Left forelimb (tissue), 1 donor: ENCODE measurements around the gene PROS1.

Experiments used
- DNase-seq: peaks from one replicate; pipeline ENCODE4 v3.0.0-alpha.2; 2018; ENCODE audit warnings: low spot score

Gene PROS1

DNA sequence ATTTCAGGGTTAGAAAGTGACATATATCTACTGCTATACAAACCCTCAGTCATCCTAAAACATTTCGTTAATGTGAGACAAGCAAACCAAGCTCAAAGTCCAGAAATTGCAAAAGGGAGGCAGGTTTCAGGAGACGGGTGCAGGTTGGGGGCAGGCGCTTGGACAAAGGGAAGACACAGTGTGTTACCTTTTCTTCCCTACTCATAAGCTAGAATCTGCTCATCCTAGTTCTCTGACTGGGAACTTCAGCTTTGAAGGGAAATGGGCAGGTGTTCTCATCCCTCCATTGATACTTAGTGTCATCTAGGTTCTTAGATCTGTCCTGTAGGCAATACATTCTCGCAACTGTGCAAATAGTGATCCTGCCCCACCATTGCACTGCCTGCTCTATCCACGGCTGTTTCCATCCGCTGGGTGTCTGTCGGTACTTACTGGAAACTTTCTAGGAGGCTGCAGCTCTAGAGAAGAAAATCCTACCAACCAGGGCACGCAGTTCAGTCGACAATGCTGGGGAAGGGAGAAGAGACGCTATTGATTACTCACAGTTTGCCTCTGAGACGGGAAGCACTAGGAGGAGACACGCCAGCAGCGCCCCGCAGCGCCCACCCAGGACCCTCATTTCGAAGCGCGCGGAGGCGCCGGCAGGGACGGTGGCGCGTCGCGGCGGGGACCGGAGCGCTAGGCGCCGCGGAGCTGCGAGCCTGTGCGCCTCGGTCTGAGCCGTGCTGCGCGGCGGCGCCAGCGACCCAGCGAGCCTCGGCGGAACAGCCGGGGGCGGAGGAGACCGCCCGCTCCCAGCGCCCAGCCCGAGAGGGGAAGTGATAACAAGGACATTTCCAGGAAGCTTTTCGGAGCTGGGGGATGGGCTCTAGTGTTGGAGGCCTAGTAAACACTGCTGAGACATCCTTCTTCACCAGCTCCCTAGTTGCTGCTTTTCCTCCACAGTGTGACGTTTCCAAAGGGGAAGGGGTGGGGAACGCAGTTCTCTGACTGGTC, at the start of gene PROS1:
PROS1 (minus strand) TSS at position 766 of the 996 bp plus-strand sequence; CDS start at position 619, 147 bp downstream.
- DNase-seq, result peak; percentile 86

DNA sequence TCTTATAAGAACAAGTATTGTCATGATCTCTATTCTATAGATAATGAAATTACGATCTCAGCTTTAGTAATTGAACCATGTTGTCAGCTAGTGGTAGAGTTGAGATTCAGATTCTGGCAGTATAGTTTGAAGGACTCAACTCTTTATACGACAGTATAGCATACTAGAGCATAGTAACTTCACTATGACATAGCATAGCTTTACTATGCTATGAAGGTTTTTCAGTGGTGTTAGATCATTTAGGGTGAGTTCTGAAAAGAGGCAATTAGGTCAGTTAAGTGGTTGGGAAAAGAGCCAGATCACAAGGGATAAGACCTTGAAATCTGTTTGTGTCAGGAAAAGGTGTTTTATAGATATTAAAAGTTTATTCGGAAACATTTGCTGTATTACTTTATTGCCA, 46.6 kb upstream of the PROS1 start:
- DNase-seq, result no peak

DNA sequence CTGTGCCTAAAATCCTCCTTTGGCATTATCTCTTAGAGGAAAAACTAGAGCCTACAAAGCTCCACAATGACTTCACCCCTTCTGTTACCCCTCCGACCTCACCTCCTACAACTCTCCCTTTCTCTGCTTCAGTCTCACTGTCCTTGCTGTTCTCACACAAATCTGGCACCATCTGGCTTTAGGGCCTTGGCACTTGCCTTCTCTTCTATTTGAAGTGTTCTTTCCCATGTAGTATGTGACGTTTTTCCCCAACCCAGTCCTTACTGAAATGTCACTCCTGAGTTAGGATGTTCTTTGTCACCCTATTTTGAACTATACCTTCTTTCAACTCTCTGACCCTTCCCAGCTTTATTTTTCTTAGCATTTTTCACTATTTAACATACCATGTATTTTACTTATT, 46.0 kb upstream of the PROS1 start:
- no peak for DNase-seq

DNA sequence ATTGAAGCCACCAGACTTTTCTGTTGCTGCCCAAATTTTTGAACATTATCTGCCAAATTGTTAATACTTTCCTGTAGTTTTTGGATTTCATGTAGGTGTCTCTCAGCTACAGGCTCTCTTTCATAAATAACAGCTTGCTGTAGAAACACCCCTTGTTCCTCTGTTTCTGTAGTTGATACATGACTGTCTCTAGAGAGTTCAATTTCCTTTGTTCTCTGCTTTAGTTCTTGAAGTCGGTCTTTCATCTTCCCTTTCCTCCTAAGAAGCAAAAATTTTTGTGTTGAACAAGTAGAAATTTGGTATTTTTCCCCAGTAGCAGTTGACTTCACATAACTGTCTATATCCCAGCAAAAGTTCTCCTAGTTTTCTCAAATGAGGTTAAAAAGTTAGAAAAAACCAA, 41.3 kb upstream of the PROS1 start:
- DNase-seq, result no peak

DNA sequence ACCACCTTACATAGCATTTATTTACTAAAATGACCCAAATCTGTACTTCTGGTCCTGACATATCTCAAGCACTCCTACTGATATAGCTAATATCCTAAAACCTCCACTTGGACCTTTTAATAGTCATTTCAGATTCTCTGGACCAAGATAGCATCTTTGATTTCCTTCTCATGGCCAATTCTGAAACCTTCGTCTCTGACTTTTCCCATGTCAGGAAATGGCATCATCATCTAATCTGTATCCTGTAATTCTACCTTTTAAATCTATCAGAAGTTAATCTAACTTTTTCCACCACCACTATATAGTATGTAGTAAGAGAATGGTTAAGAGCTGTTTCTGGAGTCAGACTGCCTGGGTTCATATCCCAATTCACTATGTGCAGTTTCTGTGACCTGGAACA, 38.5 kb upstream of the PROS1 start:
- no peak for DNase-seq

DNA sequence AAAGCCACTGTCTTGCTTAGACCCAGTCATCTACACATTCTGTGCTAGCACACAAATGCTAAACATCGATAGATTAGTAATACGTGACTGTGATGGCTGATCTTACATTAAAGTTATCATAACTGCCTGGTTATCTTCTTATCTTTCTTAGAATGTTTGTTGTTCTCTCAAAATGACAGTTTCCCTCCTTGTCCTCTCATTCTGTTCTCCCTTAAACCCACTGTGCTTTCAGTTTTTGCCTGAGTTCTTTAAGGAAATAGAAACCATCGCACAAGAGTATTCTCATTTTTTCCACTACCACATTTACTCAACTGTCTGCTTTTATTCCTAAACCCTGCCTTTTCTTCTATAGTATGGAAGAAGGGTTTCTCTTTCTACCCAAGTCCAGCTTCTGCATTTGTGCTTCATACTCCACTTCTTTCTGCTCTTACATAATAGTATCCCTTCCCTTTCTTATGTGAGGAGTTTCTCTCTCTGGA, 37.6 kb upstream of the PROS1 start:
- DNase-seq, result no peak

DNA sequence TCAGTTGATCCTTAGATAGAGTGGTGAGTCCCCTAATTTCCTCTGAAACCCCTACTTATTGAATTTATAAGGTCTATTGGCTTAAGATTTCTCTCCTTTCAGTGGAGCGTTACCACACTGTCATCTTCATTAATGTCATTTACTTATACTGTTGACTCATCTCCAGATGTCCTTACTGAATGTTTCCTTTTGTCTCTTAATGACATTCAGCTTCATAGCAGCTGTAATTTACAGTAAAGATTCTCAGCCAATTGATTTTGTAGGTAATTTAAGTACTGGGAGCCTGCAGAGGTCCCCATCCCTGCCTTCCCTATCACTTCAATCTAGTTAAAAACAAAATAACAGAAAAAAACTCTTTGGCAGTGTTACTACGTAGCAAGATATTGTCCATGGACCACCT, 35.9 kb upstream of the PROS1 start:
- DNase-seq, result no peak

DNA sequence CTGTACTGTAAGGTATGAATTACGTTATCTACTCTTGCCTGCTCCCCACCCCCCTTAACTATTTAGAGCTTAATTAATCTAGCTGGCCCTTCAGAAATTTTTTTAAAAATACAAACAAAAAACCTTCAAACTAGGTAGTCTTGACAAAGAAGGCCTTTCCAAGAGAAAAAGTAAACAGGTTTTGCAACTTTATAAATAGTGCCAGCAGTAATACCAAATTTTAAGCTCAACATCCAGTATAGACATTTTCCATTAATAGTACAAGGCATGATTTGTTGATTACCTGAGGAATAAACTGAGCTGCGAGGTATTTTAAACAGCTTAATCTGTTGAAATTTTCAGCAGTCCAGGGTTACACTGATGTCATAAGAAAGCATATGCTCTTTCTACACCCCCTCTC, 34.6 kb upstream of the PROS1 start:
- no peak for DNase-seq

DNA sequence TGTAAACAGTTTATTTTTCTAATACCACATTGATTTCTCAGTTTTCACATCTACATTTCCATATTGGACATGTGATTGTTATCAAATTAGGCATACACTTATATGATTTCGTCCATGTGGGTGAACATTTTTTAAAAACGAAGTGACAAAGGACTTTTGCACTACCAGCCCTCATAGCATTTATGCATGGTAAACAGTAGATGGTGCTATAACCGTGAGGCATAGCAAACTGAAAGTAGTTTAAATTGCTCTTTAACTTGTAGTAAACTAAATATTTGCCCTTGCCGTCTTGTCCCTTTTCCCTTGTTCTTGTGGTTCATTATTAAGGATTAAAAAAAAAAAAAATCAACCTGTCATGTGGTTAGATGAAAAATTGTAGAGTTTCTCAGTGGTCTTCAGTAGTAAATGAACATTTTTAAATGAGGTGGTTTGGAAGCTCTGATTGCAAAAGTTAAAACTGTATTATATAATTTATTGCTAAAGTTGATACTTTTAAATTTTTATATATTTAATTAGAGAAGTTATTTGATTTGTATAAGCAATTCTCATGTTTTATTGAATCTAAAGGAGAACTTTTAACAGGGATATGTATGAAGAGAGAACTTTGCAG, 30.7 kb upstream of the PROS1 start:
- no peak for DNase-seq

DNA sequence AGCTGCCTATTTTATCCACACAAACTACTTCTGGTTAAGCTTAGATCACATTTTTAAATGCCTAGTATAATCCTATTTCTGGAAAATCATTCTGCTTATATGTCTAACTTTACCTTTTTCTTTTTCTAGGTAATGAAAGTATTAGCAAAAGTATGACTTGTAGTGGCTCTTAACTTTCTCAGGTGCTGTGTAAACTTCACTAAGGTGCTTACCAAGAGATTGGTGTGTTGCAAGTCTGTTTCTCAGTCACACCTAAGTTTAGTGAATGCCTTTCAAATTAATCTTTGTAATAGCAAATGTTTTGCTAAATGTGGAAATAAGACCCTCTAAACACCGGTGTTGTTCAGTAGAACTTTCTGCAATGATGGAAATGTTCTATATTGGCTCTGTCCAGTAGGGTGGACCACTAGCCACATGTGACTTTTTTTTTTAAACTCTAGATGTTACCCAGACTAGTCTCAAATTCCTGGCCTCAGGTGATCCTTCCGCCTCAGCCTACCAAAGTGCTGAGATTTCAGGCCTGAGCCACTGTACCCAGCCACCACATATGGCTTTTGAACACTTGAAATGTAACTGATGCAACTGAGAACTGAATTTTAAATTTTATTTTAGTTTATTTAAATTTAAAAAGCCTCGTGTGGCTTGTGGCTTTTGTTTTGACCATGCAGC, 28.3 kb upstream of the PROS1 start:
- DNase-seq, result no peak

DNA sequence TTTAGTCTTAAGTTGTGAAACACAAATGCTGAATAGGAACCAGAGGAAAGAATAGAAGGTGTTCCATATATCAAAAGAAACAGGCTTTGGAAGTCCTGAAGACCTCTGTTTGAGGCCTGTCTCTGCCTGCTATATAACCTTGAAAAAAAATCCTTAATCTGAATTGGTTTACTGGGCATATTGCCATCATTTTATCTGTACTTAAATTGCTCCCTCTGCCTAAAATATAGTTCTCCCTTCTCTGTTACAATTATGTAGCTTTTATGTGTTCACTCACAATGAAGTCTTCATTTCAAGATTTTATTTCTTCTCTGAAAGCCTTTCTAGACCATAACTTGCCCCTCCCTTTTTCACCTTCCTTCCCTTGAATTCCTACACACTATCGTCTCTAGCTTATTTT, 27.5 kb upstream of the PROS1 start:
- no peak for DNase-seq

DNA sequence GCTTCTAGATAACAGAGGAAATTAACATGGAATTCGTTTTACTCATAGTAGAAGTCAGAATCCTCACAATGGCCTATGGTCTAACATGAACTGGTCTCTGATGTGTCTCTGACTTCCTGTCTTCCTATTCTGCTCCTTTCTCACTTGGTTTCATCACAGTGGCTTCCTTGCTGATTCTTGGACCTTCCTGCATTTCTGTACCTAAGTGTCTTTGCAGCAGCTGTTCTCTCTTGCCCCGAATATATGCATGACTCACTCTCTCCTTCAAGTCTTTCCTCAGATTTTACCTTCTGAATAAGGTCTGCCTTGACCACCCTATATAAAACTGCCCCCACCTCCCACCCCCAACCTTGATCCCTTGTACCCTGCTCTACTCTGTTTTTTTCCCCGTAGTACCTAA, 20.4 kb upstream of the PROS1 start:
- no peak for DNase-seq

DNA sequence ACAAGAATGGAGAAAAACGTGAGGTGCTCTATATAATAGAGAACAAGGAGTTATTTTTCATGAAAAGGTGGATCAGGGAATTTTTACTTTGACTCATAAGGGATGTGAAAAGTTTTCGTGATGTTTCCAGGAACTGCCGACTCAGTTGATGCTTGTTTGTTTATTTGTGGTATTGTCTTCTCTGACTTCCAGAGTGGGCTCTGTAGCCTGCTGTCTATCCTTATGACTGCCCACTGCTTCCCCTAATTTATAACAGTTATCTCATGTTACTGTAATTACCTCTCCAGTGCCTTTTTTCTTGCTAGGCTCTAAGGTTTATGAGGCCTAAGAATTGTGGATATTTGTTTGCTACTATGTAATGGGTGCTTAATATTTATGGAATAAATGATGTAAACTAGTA, 18.5 kb upstream of the PROS1 start:
- DNase-seq, result no peak

DNA sequence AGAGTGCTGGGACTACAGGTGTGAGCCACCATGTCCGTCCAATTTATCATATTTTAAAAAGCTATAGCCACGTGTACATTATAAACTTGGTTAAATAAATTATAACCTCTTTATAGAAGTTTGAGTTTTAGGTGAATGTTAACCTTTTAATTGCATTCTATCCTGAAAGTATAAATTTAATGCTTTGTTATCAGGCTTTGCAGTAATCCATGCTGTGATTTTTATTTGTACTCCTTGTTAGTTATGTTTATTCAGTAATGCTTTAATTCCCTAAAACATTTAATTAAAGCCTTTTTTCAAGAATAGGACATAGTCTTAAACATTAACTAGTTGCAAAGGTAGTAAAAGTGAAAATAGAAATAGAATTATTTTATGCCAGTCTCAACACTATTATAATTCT, 17.9 kb upstream of the PROS1 start:
- DNase-seq, result no peak

DNA sequence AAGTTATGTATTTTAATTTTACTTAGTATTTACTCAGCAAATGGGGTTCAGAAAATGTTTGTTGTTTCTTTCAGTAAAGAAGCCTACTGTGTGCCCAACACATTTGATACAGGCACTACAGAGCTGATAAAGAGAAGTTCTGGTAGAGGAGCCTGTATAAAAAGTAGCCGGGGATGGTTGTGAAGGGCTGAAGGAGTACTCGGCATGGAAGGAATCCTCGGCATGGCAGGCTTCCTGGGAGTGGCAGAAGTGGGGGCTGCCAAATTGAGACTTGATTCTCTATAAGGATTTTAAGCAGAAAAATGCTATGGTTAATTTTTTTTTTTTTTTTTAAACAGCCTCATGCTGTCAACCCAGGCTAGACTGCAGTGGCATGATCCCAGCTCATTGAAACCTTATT, 15.5 kb upstream of the PROS1 start:
- no peak for DNase-seq

DNA sequence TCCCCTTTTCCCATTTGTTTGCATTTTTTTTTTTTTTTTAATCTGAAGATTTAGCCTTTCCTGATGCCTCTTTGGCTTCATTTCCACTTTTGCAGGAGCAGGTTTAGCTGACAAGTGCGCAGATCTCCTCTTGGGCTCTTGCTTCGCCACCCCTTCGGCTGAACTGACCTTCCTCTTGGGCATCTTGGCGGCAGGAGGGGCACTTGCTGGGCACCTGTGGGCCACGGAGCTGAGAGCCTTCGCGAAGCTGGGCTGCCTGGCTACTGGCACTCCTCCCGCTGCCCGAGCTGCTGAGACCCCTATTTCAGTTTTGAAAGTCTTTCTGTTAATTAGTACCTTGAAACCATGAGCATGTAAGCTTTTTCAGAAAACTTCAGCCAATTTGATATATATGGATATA, 15.1 kb upstream of the PROS1 start:
- DNase-seq, result no peak

DNA sequence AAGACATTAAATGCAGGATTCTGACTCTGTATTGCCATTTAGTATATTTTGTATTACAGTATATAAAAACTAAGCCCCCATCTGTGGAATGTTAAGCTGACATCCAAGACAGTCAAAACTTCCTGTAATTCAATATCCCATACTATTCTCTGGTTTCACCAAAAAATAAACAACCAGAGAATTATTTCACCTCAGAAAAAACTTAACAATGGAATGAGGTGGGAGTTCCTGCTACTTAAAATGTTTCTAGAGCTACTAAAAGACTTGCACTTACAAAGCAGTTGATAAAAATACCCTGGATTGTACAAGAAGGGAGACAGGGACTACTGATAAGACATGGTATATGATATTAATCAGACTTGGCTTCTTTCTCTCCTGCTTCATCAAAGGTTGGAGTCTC, 14.6 kb upstream of the PROS1 start:
- DNase-seq, result no peak

DNA sequence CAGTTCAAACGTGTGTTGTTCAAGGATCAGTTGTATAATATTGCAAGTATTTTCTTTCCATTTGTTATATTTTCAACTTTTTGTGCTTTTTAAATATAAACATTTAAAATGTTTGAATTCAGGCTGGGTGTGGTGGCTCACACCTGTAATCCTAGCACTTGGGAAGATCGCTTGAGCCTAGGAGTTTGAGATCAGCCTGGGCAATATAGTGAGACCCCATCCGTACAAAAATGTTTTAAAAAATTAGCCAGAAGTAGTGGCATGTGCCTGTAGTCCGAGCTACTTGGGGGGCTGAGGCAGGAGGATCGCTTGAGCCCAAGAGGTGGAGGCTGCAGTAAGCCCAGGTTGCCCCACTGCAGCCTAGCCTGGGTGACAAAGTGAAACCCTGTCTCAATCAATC, 10.9 kb upstream of the PROS1 start:
- no peak for DNase-seq

DNA sequence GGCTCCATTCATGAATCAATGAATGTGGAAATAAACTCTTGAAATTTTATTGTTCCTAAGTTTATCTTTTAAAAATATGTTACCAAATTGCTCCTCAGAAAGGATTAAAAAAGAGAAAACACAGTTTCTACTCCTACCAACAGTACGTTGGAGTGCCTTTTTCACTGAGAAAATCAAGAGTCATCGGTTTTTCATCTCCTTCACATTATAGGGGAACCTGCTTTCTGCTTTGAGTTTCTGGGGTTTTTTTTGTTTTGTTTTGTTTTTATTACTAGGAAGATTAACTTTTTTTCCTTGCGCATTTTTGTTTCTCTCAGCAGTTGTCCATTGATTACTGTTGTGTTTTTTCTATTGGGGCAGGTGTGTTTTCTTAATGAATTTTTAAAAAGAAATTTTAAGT, 9.7 kb upstream of the PROS1 start:
- no peak for DNase-seq

DNA sequence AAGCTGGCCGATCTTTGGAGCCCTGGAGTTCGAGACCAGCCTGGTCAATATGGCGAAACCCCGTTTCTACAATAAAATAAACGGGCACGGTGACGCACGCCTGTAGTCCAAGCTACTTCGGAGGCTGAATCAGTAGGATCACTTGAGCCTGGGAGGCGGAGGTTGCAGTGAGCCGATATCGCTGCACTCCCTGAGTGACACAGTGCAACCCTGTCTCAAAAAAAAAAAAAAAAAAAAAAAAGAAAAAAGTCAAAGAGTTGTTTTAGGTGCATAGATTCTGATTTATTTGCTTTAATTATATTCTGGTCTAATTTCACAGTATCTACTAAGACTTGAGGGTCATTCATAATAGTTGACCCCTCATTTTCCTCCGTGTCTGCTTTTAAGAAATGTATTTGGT, 8.0 kb upstream of the PROS1 start:
- no peak for DNase-seq

DNA sequence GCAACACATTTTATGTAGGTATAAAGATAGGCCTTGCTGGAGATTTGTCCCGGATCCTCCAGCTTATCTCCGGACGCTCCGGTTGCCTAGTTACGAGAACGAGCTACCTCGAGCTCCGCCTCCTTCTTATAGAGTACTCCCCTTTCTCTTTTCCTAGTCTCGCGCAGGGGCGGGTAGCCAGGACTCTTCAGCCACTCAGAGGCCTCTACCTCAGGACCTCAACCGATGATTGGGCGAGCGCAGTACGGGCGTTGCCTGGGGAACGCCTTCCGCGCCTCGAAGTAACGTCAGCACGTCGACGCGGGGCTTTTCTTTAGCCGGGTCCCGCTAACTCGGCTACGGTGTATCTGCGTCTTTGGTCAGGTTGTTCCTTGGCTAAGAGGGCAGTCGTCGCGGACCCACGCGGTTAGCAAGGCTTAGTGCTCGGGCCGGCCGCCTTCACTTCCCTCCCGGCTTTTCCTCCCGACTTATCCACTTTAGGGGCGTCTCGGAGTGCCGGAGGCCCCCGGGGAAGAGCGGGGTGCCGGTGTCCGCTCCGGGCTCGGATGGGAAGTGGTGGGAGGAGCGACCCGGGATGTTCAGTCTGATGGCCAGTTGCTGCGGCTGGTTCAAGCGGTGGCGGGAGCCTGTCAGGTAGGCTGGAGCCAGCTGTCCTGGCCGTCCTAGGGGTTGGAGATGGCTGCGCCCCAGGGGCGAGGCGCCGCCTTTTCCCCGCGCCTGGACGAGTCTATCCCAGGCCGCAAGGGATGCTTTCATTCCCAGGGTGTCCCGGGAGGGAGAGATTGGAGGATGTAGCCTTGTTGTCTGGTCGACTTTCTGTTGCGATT, 6.4 kb upstream of the PROS1 start, which contains the start of gene ARL13B:
ARL13B (plus strand) TSS at position 306 of the 827 bp plus-strand sequence; CDS start at position 575, 269 bp downstream.
- peak; percentile 94 for DNase-seq

DNA sequence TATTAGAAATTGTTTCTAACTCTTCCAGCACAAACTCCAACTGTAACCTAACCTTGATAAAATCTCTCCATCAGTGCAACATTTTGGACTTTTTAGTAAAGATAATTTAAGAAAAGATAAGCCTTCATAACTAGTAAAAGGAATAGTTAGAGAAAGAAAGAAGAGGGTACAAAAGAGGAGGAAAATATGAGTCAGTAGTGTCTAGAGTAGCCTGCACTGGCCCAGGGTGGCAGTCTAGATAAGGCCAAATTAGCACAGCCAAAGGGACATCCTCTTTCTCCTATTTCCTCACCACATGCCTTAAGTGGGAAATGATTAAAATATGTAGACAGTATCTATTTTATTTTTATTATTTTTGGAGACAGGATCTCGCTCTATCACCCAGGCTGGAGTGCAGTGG, 3.7 kb downstream of the PROS1 start:
- no peak for DNase-seq
